Measurements from ENCODE around the gene ABCB11. TPM values are rescaled to one million over a fixed set of nuclear protein-coding genes. Genes with fewer than 3 reads are reported as not detected.
A peak's percentile ranks its signal among the peaks of the same experiment; 100 is the strongest.

Gene ABCB11
- total and polyA plus RNA-seq, 9 of the 15 experiments (the other 6 are each of a cell fraction or from before 2014, with no cell fraction given) = 0.04 to 0.51 (median 0.10) TPM; not detected in 1

- TF ChIP-seq CHD7 (IDR thresholded peaks at IDR 0.05; ENCODE audit: low read depth, low read length) (no peak), ARID1B (IDR thresholded peaks at IDR 0.05) (peak; percentile 82), ZNF407 (IDR thresholded peaks at IDR 0.05; ENCODE audit: low read depth) (no peak), SUPT5H (IDR thresholded peaks at IDR 0.05) (no peak), MTA3 (IDR thresholded peaks at IDR 0.05; ENCODE audit: borderline replicate concordance) (no peak), ZSCAN29 (IDR thresholded peaks at IDR 0.05) (no peak)
- TF ChIP-seq, protein P1, sequence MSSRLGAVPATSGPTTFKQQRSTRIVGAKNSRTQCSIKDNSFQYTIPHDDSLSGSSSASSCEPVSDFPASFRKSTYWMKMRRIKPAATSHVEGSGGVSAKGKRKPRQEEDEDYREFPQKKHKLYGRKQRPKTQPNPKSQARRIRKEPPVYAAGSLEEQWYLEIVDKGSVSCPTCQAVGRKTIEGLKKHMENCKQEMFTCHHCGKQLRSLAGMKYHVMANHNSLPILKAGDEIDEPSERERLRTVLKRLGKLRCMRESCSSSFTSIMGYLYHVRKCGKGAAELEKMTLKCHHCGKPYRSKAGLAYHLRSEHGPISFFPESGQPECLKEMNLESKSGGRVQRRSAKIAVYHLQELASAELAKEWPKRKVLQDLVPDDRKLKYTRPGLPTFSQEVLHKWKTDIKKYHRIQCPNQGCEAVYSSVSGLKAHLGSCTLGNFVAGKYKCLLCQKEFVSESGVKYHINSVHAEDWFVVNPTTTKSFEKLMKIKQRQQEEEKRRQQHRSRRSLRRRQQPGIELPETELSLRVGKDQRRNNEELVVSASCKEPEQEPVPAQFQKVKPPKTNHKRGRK (tag; IDR thresholded peaks at IDR 0.05) = no peak
These were observed 32.4 kb downstream of the ABCB11 start (continued) for GRCh38 chr2:168998609-168999211.
